ENCODE measurements around the gene TOB2.
"Not testable (repeated sequence)": the region's sequence is repeated elsewhere in the genome, so short reads cannot be mapped to it uniquely, and the experiment has no call there.

TOB2 gene

GRCh38 chr22:41429951-41430332, 16.7 kb downstream of the TOB2 start:
- DNase-seq (ENCODE audit: low read depth in 2 of 2) = no peak

DNA sequence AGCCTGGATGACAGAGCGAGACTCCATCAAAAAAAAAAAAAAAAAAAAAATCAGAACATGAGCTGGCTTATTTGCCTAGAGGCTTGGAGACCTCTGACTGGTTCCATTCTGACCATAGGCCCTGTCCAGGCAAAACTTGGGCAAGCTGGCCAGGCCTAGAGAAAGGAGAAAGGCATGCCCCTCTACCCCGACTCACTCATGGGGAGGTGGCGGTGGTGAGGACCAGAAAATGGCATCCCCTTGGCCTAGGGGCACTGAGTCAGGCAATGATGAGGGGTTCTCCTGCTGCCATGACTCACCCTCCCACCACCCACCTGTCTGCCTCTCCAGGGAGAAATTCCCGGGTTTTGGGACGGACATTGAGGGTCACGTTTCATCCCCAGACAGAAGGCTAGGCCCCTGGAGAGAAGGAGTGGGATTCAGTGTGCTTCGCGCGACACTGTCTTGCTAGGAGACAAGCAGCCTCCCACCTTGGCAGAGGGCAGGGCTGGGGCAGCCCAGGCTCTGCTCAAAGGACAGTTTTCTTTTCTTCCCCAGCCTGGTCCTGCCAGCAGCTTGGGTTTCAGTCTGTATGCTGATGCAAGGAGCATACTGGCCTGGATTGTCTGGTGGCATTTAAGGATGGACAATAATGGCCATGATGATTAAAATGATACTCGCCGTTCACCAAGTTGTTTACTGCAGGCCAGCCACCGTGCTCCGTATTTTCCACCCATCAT, 17.2 kb downstream of the TOB2 start:
- no peak for DNase-seq (ENCODE audit: low read depth in 2 of 2)

GRCh38 chr22:41425660-41426365, 20.8 kb downstream of the TOB2 start:
- no peak for DNase-seq (ENCODE audit: low read depth in 2 of 2)

GRCh38 chr22:41418717-41419116, 27.9 kb downstream of the TOB2 start:
- no peak for DNase-seq (ENCODE audit: low read depth in 2 of 2)

- DNase-seq (ENCODE audit: low read depth in 2 of 2) = no peak
Measured at GRCh38 chr22:41417622-41418390, 28.8 kb downstream of the TOB2 start.

GRCh38 chr22:41415554-41415953, 31.0 kb downstream of the TOB2 start:
- DNase-seq (ENCODE audit: low read depth in 2 of 2) = no peak

DNA sequence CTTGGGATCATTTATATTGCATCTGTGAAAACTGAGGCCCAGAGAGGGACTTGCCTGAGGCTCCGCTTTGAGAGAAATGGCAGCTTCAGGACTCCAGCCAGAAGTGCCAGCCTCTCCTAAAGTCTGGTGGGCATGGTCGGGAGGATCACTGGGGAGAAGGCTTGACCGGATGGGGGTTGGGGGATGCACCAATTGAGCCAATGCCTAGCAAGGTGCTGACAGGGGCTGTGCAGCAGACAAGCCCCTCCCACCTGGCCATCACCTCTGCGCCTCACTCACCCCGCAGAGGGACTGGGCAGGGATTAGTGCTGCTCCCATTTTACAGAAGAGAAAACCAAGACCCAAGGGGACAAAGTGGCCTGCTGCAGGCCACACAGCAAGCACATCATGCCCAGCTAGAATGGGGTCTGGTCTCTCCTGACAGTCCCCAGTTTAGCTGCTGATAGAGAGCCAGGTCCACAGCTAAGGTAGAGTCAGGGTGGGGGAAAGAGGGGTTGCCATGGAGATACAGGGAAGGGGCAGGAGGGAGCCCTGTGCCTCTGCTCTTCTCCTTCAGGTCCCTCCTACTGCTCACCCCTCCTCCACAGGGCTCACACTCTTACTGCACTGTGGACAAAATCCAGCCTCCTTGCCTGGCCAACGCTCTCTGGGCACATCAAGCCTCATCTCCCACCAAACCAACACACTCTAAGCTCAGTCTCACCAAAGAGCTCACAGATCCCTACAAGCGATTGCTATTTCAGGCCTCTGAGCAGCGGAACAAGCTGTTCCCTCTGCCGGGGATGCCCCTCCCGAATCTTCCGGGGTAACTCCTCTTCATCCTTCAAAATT, 35.4 kb downstream of the TOB2 start:
- no peak for DNase-seq (ENCODE audit: low read depth in 2 of 2)

GRCh38 chr22:41410311-41410751, 36.3 kb downstream of the TOB2 start:
- DNase-seq (ENCODE audit: low read depth in 2 of 2) = no peak

- DNase-seq (ENCODE audit: low read depth in 2 of 2) = no peak
Measured at GRCh38 chr22:41408665-41409064, 37.9 kb downstream of the TOB2 start.

- DNase-seq (ENCODE audit: low read depth in 2 of 2) = no peak
Measured at GRCh38 chr22:41407433-41407832, 39.2 kb downstream of the TOB2 start.

DNA sequence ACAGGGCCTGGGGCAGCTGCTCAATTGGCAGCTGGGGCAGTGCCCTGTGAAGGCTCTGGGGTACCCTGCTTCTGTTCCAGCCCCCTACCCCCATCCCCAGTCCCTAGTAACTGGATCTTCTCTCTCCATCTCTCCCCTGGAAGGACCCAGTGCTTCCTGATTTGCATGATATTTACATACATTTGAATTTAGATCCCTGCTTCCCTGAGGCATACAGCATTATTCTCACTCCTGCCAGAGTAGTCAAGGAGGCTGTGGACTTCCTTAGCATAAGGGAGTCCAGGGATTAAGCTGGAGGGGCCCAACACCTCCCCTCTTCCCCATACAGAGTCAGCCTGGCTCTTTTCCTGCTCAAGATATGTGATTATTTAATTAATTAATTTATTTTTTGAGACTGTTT, 40.2 kb downstream of the TOB2 start:
- no peak for DNase-seq (ENCODE audit: low read depth in 2 of 2)

DNA sequence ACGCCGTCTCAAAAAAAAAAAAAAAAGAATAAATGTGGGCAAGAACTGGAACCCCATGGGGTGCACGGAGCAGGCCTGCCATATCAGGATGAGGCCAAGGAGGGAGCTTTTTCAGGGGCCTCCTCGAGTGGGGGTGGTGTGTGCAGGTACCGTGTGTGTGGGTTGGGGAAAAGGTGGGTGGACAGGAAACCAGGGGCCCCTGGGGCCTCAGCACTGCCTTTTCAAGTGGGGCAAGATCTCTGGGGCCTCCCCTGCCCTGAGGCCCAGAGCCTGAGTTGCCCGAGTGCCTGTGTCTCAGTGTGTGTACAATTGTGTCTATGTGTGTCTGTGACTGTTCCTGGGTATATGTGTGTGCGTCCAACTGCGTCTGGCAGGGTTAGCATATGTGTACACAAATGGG, 41.0 kb downstream of the TOB2 start:
- DNase-seq (ENCODE audit: low read depth in 2 of 2) = peak in 1 of 2 experiments; percentile 23

DNA sequence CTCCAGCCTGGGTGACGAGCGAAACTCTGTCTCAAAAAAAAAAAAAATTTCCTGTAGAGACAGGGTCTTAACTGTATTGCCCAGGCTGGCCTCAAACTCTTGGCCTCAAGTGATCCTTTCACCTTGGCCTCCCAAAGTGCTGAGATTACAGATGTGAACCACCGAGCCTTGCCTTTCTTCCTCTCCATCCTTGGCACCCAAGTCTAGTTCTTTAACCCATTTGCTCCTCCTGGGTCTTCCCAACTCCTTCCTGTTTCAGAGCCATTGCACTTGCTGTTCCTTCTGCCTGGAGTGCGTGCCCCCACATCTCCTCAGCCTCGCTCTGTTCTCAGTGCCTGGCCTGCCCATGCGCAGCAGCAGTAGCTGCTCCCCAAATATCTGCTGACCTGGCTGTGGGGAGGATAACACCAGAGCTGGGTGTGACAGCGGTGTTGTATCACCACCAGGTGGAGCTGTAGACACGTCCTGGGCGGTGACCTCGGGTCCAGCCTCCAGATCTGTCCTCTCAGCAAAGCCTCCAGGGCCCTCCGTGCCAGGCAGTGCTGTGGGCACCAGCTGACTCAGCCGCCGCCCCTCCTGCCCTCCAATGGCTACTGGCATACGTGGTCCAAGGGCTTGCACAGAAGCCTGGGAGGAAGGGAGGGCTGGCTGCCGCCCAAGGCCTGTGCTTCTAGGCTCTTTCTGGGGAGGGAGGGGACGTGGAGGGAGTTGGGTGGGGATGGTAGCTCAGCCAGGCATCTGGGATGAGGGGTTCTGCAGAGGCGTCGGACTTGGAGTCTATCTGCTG, 42.9 kb downstream of the TOB2 start:
- peak; percentile 67 to 76 for DNase-seq (ENCODE audit: low read depth in 2 of 2)

DNA sequence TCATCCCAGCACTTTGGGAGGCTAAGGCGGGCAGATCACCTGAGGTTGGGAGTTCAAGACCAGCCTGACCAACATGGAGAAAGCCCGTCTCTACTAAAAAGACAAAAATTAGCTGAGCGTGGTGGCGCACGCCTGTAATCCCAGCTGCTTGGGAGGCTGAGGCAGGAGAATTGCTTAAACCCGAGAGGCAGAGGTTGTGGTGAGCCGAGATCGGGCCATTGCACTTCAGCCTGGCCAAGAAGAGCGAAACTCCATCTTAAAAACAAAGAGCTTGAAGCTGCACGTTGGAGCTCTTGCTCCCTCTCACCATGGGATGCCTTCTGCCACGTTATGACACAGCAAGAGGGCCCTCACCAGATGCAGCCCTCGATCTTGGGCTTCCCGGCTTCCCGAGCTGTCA, 43.8 kb downstream of the TOB2 start:
- not testable (repeated sequence) for DNase-seq (ENCODE audit: low read depth in 2 of 2)

DNA sequence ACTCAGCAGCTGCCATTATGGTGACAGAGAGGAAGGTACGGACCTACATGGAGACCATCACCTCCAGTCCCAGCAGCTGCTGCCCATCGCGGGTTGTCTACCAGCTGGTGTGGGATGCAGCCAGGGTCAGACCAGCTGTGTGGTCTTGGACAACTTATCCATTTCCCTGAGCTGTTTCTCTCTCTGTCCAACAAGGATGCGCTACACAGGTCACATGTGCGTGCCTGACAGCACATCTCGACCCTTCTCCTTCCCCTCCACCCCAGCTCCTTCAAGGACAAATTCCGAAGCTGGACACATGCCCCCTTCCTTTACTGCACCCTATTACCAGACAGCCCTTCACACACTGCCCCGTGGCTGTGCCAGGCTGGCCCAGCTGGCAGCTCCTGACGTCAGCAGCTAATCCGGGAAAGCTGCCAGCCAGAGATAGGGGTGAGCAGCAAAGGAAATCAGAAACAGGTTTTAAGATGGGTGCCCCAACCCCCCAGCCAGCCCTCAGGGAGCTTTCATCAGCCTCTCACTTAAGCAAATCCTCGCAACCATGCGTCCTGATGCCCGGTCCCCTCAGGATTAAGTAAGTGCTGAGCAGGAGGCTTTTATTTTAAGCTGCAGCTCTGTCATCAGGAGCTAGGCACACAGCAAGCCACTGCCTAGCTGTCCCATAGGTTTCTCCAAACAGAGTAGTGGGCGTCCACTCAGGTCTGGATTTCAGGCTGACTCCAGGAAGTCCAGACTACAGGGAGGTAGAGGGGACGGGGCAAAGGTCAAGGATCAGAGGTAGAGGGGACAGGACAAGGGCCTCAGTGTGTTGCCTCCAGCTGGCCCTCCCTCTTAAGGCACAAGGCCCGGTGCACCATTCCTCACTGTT, 44.6 kb downstream of the TOB2 start:
- no peak for DNase-seq (ENCODE audit: low read depth in 2 of 2)

DNA sequence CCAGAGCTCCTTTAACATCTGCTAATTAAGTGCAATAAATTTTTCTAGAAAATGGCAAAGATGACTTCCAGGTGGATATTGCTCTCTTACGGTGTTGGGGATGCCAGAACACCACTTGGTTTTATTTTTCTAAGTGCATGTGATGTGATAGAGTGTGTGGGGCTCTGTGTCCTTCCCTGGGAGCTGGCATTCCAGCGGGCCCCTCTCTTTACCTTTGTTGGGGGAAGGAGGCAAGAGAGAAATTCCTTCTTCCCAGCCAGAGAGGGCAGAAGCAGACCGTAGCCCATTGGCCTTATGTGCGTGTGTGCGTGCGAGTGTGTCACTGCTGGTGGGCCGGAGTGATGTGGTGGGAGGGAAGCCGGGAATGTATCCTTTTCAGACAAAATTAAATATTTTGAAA, 47.7 kb downstream of the TOB2 start:
- no peak for DNase-seq (ENCODE audit: low read depth in 2 of 2)

- no peak for DNase-seq (ENCODE audit: low read depth in 2 of 2)
Measured at GRCh38 chr22:41397143-41397811, 49.3 kb downstream of the TOB2 start.

GRCh38 chr22:41395531-41396240, 50.9 kb downstream of the TOB2 start:
- no peak for DNase-seq (ENCODE audit: low read depth in 2 of 2)

DNA sequence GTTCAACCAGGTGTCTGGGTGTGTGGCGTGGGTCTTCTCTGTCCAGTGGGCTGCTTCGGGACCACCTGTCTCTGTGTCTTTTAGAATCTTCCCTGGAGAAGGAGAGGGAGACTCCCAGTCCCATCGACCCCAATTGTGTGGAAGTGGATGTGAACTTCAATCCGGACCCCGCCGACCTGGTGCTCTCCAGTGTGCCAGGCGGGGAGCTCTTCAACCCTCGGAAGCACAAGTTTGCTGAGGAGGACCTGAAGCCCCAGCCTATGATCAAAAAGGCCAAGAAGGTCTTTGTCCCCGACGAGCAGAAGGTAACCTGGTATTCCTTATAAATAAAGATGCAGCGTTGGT, 52.6 kb downstream of the TOB2 start:
- DNase-seq (ENCODE audit: low read depth in 2 of 2) = no peak
